Prostate gland (tissue), 2 donors: ENCODE results near the gene HOOK2.

Experiments
- CTCF ChIP-seq, 4 experiments: fragments of 200-600 bp in 2 of 4; fragments of 450-650 bp in 2 of 4; sonication (generic) in 2 of 4; IDR thresholded peaks; 1 replicate in 3 of 4; 2 replicates in 1 of 4; pipeline ENCODE4 v1.5.1; 2016 to 2019; ENCODE audit warnings: antibody characterized with exemption in 4 of 4, mild to moderate bottlenecking in 2 of 4, moderate library complexity in 2 of 4
- POLR2AphosphoS5 ChIP-seq: sonication (generic); formaldehyde crosslinking; IDR thresholded peaks from one replicate; pipeline ENCODE4 v1.6.1; 2017; ENCODE audit warnings: antibody characterized with exemption

- no peak for TF ChIP-seq CTCF (IDR thresholded peaks at IDR 0.05)
- no peak for TF ChIP-seq POLR2AphosphoS5
Measured at GRCh38 chr19:12731337-12731736, 44.0 kb downstream of the HOOK2 start.
